ENCODE data around the gene ARMH1. TPM values are rescaled to one million over a fixed set of nuclear protein-coding genes. Genes with fewer than 3 reads are reported as not detected.

ARMH1 gene
- polyA plus RNA-seq (2013, experiment 1 of 2; ENCODE audit: insufficient read length): 0.44 TPM
- polyA plus RNA-seq (2013, experiment 2 of 2; ENCODE audit: insufficient read length): 1.7 TPM

GRCh38 chr1:44674113-44675000 lies at the start of gene ARMH1, which contains the start of gene TMEM53:
ARMH1 (plus strand) TSS chr1:44674714; CDS start chr1:44689698, 14,984 bp downstream.
TMEM53 (minus strand) TSS chr1:44674481; CDS start chr1:44674391, 90 bp downstream.
- DNase-seq: peak; percentile 99

GRCh38 chr1:44625348-44625747 lies 49.2 kb upstream of the ARMH1 start:
- no peak for DNase-seq

- DNase-seq: peak; percentile 95
These were observed 45.4 kb upstream of the ARMH1 start for GRCh38 chr1:44628962-44629756.

- peak; percentile 71 for DNase-seq
These were observed 44.4 kb upstream of the ARMH1 start for GRCh38 chr1:44630116-44630515.

- no peak for DNase-seq
These were observed 43.2 kb upstream of the ARMH1 start for GRCh38 chr1:44631333-44631646.

GRCh38 chr1:44631647-44632539 lies 42.6 kb upstream of the ARMH1 start:
- DNase-seq: peak; percentile 87

- DNase-seq: no peak
These were observed 41.9 kb upstream of the ARMH1 start for GRCh38 chr1:44632598-44632997.

- DNase-seq: no peak
These were observed 39.8 kb upstream of the ARMH1 start for GRCh38 chr1:44634606-44635189.

- DNase-seq: no peak
These were observed 39.1 kb upstream of the ARMH1 start for GRCh38 chr1:44635439-44635838.

- no peak for DNase-seq
These were observed 38.3 kb upstream of the ARMH1 start for GRCh38 chr1:44636083-44636687.

- peak; percentile 51 for DNase-seq
These were observed 37.6 kb upstream of the ARMH1 start for GRCh38 chr1:44636688-44637598.

GRCh38 chr1:44637702-44638411 lies 36.7 kb upstream of the ARMH1 start:
- DNase-seq: no peak

GRCh38 chr1:44640200-44640853 lies 34.2 kb upstream of the ARMH1 start:
- DNase-seq: no peak

GRCh38 chr1:44641126-44642102 lies 33.1 kb upstream of the ARMH1 start:
- DNase-seq: no peak

- no peak for DNase-seq
These were observed 32.3 kb upstream of the ARMH1 start for GRCh38 chr1:44642255-44642654.

- DNase-seq: no peak
These were observed 31.6 kb upstream of the ARMH1 start for GRCh38 chr1:44642925-44643324.

- DNase-seq: no peak
These were observed 30.7 kb upstream of the ARMH1 start for GRCh38 chr1:44643721-44644334.
